Measurements from ENCODE around the gene TMEM9.

Gene TMEM9

DNA sequence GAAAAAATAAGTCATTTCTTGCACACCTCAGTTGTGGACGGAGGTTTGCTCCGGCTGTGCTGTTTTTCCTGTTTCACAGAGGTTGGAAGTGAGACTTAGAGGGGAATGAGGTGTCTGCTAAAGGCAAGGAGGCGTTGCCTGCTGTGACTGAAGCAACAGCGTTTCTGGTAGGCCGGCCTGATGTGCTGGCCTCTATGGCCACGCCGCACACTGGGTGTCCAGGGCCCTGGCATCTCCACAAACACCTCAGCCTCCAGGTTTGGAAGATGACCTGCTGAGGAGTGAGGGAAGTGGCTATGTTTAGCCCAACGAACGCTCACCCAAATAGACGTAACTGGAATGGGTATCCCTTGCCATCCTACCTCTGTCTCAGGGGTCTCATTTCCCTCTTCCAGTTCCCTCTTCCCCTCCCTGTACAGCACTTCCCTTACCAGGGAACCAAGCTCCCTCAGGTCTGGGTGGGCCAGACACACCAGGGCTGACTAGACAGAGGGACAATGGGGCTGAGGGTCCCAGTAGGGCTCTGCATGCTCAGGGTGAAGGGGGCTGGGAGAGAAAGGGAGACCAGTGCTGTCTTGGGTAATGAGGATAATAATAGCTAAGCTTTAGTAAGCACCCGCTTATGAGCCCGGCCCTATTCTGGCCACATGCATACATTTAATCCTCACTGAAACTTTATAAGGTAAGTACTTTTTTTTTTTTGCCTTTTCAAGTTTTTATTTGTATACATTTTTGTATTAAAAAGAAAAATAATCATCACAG, 53.9 kb downstream of the TMEM9 start:
- DNase-seq, result no peak

DNA sequence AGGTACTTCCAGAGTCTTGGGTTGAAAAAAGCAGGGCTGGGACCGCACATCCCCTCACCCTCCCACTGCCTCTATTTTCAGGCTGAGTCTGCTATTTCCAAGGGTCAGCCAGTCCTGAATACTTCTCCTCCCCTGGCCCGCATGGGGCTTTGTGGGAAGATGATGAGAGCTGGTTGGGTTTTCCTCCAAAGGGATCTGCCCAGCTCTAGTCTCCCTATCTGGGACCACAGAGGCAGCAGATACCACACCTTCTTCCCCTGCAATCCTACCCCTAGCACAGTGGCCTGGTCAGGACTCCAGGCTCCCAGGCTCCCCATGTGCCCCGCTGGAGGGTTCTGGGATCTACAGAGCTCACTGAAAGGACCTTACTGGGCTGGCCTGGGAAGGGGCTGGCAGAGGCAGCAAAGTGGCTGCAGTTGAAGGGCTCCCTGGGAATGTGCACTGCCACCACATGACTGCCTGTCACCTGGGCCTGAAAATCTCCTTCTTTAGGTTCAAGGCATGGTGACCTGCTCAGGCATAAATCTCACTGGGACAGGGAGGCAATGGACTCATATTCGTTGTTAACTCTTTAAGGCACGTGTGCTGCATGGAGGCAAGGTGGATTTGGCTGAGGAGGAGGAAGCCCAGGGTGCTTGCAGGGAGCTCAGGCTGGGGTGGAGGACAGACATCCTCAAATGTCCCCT, 55.1 kb downstream of the TMEM9 start:
- no peak for DNase-seq

DNA sequence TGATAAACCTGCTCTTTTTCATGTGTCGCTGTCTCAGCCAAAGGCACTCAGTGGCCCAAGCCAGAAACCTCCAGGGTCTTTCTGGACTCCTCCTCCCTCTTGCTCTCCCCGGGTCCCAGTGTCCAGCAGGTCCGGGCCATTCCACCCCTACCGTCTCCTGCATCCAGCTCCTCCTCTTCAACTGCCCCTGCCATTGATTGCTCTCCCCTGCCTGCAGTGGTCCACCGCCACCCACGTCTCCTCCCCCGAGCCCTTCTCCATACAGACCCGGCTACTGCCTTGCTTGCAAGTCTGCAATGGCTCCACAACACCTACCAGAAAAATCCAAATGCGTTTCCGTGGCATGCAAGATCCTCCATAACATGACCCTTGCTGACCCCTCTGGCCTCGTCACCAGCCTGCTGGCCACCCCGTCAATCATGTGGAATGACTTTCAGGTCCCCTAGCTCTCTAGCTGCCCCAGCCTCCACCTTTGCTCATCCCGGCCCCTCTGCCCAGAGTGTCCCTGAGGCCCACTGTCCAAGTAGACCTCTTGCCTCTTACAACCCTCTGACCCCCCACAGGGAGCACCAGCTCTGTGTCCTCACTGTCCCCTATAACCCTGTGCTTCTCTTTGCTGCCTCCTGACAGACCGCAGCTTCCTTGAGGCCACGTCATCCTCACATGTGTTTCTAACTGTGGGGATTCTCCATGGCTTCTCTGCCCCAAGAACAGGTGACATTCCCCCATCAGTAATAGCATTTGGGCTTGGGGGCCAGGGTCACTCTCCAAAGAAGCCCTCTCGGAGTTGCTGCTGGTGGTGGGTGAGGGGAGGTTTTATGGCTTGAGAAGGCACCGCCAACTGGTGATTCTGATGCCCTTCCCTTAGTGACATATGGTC, 57.1 kb downstream of the TMEM9 start:
- no peak for DNase-seq

DNA sequence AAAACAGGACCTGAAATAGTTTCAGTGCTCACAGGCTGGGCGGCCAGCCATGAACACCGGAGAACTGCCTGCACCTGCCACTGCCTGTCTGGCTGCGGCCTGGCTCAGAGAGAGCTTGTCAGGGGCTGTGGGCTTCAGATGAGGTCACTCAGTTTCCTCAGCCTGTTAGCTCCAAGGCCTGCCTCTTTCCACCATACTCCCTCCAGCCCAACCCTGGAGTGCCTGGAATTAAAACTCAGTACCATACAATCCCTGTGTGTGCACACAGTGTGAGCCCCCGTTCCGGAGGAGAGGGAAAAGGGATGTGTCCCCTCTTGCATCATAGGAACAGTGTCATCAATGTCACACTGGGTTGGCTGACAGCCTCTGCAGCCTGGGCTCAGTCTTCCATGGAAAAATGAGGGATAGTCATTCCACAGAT, 58.2 kb downstream of the TMEM9 start:
- DNase-seq, result no peak

- DNase-seq, result no peak
Measured at GRCh38 chr1:201095581-201095980, 58.7 kb downstream of the TMEM9 start.

DNA sequence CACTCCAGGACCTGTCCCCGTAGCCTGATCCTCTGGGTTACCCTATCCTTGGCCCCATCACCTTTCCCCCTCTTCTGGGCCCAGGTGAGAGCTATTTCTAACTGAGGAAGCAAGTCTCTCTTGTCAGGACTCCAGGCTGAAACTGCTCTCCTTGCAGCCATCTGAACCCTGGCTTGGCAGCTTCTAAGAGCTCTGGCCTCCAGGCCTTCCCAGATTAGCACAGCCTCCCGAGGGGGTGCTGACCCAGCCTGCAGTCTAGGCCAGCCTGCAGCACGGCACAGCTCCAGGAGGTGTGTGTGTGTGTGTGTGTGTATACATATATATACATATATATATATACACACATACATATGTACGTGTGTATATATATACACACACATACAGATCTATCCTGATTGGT, 59.4 kb downstream of the TMEM9 start:
- no peak for DNase-seq

- no peak for DNase-seq
Measured at GRCh38 chr1:201093962-201094361, 60.3 kb downstream of the TMEM9 start.

- DNase-seq, result no peak
Measured at GRCh38 chr1:201093561-201093960, 60.7 kb downstream of the TMEM9 start.

DNA sequence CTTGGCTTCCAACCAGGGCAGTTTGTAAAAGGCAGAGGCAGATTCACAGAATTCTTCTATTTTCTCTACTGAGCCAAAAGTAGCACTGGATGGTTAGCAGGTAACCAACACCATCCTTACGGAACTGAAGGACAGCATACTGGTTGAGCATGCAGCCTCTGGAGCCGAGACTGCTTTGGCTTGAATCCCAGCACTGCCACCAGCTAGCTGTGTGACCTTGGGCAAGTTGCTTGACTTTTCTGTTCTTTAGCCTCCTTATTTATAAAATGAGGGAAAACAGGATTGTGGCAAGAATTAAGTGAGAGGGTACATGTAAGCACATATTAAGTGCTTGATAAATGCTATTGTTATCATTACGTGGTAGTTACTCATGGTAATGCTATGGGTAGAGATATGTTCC, 61.5 kb downstream of the TMEM9 start:
- no peak for DNase-seq

- DNase-seq, result no peak
Measured at GRCh38 chr1:201091256-201091655, 63.0 kb downstream of the TMEM9 start.

DNA sequence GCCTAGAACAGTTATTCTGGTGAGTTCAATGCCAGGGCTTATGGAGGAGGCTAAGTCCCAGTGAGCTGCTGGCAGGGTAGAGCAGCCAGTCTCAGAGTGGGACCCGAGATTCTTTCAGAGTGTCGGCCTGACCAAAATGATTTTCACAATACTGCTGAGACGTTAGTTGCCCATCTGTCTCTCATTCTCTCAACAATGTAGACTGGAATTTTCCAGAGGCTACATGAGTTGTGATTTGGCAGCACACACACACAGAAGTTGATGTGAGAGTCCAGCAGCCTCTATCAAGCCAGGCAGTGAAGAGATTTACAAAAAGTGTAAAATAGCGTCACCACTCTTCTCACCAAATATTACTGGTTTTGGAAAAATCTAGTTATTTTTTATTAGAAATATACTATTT, 63.7 kb downstream of the TMEM9 start:
- no peak for DNase-seq

DNA sequence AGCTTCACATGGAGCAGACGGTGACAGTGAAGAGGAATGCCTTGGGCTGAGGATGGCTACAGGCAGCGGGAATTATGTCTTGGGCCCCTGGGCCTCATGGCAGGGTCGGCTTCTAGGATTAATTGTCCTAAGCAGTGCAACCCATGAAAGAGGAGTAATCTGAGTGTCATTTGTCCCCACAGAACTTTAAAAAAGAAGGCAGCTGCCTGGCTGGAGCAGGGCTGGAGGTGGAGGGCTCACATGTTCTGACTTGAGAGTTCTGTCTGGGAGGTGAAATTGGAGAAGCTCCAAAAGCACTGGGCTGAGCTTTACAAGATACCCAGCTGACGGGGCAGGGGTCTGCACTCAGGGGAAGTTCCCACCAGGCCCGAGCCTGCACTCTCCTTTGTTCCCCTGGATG, 64.7 kb downstream of the TMEM9 start:
- DNase-seq, result no peak

DNA sequence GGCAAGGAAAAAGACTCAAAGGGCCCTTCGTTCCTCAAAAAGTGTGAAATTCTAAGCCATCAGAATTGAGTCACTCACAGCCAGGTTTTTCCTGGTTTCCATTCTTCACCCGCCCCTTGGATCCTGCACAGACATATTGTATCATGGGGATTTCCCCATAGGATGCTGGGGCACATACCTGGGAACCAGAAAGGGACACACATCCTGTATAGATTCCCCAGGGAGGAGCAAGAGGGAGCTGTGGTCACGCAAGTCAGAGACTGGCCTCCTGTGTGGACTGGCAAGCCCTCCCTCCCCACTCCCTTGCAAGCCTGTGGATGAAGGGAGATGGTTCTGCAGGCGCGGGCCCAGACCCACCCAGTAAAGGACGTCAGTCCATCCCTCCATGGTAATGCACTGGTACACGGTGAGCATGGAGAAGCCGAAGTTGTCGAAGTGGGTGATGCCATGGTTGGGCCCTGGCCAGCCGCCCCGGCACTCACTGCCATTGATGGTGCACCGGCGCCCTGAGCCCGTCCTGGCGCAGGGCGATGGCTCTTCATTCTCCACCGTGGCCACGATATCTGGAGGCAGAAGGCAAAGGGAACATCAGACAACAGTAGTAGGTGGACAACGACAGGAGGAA, 65.3 kb downstream of the TMEM9 start:
- DNase-seq, result no peak

DNA sequence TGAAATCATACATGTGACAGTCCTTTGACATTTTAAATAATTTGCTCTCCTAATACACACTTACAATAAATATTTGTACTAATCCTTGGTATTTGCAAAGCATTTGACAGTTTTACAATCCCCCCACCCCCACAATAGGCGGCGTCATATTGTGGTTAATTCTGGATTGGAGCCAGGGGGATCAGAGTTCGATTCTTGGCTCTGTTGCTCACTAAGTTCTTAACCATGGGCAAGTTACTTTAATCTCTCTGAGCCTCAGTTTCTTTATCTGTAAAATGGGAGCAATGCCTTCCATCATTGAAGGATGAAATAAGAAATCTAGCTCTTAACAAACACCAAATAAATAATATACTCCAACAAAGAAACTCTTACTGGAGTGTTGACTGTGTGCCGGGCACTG, 65.9 kb downstream of the TMEM9 start:
- no peak for DNase-seq

DNA sequence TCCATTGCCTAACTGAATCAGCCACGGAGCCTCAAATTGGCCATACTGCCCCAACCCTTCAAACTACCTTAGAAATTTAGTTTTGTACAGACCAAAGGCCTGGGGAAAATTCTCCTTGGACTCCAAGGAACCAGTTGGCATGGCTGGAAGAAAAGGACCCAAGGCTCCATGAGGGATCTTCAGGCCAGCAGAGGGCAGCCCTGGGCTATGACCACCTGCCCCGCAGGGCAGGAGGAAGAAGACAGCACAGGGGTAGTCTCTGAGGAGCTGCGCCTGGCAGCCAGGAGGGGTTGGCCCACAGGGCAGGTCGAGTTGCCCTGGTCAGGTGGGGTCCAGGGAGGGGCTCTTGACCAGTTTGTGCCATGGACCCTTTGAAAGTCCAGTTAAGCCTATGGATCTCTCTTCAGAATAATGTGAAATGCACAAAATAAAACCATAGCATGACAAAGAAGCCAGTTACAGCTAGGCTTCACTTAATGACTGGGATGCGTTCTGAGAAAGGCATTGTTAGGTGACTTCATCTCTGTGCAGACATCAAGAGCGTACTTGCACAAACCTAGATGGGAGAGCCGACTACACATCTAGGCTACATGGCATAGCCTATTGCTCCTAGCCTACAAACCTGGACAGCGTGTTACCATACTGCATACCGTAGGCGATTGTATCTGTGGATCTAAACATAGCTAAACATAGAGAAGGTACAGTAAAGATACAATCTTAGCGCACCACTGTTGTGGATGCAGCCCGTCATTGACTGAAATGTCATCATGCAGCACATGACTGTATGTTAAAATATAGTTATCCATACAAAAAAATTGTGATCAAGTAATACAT, 68.2 kb downstream of the TMEM9 start:
- DNase-seq, result peak; percentile 35
